ENCODE measurements around the gene FDXACB1.
"Not testable (repeated sequence)": the region's sequence is repeated elsewhere in the genome, so short reads cannot be mapped to it uniquely, and the experiment has no call there.

FDXACB1 gene

GRCh38 chr11:111910676-111911562 is 32.0 kb upstream of the FDXACB1 start:
- peak; percentile 95 for DNase-seq (ENCODE audit: low spot score)

DNA sequence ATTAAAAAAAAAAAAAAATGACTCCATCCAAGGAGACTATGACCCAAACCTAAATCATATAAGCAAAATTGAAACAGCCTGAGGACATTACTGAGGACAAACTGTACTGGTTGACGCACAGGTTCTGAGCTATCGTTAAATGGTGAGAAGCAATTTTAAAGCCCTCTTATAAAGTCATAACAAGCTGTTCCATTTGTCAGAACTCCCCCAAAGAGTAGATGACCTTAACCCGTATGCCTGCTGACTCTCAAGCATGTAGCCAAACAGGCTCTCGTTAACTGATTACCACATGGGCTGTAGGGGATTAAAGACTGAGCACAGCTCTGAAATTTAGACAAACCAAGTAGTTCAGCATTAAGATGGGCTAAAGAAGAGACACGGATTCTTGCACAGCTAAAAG is 30.4 kb upstream of the FDXACB1 start:
- DNase-seq (ENCODE audit: low spot score): no peak

GRCh38 chr11:111908639-111909305 is 29.8 kb upstream of the FDXACB1 start:
- DNase-seq (ENCODE audit: low spot score): no peak

- DNase-seq (ENCODE audit: low spot score): no peak
These were observed 27.7 kb upstream of the FDXACB1 start for GRCh38 chr11:111906680-111907079.

DNA sequence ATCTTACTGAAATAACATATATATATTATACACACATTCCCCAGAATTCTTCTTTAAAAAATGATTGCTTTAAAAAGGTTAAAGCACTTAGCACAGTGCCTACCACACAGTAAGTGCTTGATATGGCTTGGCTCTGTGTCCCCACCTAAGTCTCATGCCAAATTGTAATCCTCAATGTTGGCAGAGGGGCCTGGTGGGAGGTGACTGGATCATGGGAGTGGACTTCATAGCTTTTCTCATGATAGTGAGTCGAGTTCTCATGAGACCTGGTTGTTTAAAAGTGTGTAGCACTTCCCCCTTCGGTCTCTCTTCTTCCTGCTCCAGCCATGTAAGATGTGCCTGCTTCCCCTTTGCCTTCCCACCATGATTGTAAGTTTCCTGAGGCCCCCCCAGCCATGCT is 26.4 kb upstream of the FDXACB1 start:
- no peak for DNase-seq (ENCODE audit: low spot score)

GRCh38 chr11:111886844-111887243 is 7.9 kb upstream of the FDXACB1 start:
- DNase-seq (ENCODE audit: low spot score): no peak

DNA sequence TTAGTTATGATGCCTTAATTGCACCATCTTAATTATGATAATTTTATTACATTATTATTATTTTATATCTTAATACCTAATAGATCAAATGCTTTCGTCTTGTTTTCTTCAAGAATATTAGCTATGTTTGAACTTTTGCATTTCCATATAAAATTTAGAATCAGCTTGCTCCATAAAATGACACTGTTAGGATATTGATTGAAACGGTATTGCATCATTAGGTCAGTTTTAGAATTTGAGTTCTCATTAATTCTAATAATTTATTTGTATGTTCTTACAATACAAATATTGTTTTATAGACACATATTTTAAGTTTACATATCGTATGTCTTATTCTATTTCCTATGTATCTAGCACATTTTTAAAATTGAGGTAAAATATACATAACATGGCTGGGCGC is 7.1 kb upstream of the FDXACB1 start:
- DNase-seq (ENCODE audit: low spot score): no peak

DNA sequence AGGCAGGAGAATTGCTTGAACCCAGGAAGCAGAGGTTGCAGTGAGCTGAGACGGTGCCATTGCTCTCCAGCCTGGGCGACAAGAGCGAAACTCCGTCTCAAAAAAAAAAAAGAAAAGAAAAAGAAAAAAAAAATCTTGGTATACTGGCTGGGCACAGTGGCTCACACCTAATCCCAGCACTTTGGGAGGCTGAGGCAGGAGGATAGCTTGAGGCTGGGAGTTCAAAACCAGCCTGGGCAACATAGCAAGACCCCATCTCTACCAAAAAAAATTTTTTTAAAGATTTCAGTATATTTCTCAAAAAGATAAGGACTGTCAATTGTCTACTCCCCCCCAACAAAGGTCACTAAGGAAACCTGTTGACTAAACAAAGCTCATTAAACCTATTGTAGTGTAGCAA is 6.1 kb upstream of the FDXACB1 start:
- DNase-seq (ENCODE audit: low spot score): not testable (repeated sequence)

- no peak for DNase-seq (ENCODE audit: low spot score)
These were observed 3.2 kb upstream of the FDXACB1 start for GRCh38 chr11:111882202-111882601.

GRCh38 chr11:111879637-111879960 is 634 bp upstream of the FDXACB1 start:
- no peak for DNase-seq (ENCODE audit: low spot score)

DNA sequence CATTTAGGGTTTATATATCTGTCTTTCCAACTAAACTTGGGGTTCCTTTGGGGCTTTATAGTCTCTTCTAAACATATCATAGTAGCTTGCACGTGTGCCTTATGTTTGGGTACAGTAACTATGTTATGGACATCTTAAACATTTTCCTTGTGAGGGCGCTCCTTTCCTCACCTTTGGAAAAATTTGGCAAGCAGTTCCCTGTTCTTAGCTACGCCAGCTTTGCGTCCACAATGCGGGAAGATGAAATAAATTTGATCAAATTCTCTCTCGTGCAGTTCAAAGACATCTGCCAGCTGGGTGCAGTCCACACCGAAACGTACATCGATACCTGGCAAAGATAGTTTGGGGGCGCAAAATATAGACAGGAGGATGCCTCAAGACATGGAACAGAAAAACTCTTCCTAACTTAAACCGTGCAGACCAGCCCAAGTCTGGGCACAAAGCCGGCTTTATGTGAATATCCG is 548 bp downstream of the FDXACB1 start:
- no peak for DNase-seq (ENCODE audit: low spot score)

DNA sequence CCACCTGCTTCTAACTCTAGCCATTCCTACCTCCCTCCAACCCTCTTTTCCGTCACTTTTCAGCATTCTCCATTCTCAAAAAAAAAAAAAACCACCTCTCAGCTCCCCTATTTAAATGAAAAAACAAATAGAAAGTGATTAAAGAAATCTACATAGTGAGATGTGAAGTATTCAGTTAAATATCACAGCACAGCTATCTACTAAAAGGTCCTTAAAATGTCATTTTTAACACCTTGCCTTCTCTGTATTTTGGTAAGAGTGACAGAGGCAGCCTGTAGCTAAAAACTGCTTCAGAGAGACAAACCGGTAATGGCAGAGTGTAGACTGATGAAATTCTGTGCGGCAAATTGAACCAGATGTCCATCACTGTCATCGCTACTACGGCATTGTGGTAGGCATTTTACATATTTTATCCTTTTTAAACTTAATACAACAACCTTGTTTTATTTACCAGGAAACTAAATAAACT is 7.2 kb downstream of the FDXACB1 start:
- DNase-seq (ENCODE audit: low spot score): no peak

GRCh38 chr11:111870886-111871692 is 7.9 kb downstream of the FDXACB1 start, which contains the start of gene ALG9:
Gene ALG9 (minus strand): TSS chr11:111871581. CDS start chr11:111871482, 99 bp downstream.
- peak; percentile 74 for DNase-seq (ENCODE audit: low spot score)

DNA sequence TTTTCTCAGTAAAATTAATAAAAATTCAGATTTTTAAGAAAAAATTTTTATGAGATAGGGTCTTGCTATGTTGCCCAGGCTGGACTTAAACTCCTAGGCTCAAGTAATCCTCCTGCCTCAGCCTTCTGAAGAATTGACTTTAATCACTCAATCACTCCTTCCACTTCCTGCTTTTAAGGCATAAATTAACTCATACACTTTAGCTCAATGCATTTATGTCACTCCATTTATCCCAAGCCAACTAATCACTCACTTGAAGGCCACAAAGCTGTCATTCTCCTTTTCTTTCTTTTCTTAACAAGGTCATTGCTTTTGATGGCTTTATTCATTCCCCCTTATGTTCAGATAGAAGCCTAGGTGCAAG is 8.5 kb downstream of the FDXACB1 start:
- no peak for DNase-seq (ENCODE audit: low spot score)

- no peak for DNase-seq (ENCODE audit: low spot score)
These were observed 8.9 kb downstream of the FDXACB1 start for GRCh38 chr11:111870113-111870512.

GRCh38 chr11:111860257-111860656 is 18.7 kb downstream of the FDXACB1 start:
- DNase-seq (ENCODE audit: low spot score): no peak

DNA sequence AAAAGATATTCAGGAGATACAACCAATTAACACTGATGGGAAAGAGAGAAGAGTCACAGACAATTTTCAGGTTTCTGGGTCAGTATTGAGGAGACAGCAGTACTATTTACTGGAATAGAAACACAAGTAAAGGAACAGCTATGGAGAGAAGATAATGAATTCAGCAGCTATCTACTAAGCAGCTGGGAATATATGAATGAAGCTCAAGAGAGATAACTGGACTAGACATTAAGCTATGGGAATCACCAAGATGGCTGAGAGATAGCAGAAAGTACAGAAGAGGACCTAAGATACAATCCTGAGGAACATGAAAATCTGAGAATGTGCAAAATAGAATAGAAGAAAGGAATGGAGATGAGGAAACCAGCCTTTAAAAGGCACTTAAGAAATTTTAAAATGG is 23.5 kb downstream of the FDXACB1 start:
- no peak for DNase-seq (ENCODE audit: low spot score)

DNA sequence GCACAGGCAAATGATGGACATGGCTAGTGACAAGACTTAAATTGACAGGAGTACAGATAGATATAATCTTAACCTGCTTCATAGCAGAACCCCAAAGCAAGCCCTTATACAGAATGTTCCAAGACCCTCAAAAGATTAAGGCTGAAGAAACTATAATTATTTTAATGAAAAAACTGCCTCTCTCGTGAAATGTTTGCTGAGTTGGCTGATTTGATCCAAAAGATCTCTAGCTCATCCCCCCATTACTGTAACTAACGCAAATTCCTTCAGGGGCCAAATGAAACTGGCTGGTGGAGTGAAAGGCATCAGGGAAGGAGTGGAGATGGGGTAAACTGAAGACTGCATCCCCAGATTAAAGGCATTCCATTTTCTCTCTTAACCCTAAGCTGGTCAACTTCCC is 26.9 kb downstream of the FDXACB1 start:
- DNase-seq (ENCODE audit: low spot score): no peak

GRCh38 chr11:111851636-111852035 is 27.3 kb downstream of the FDXACB1 start:
- DNase-seq (ENCODE audit: low spot score): no peak

DNA sequence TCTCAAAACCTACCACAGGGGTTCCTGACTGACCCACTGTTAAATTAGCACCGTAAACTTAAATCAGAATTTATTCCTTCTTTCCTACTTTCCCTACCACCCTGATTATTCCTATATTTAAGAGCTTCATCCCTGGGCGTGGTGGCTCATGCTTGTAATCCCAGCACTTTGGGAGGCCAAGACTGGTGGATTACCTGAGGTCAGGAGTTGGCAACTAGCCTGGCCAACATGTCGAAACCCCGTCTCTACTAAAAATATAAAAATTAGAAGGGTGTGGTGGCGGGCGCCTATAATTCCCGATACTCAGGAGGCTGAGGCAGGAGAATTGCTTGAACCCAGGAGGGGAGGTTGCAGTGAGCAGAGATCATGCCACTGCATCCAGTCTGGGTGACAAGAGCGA is 27.9 kb downstream of the FDXACB1 start:
- no peak for DNase-seq (ENCODE audit: low spot score)

GRCh38 chr11:111849631-111850030 is 29.3 kb downstream of the FDXACB1 start:
- DNase-seq (ENCODE audit: low spot score): no peak

GRCh38 chr11:111846636-111847035 is 32.3 kb downstream of the FDXACB1 start:
- DNase-seq (ENCODE audit: low spot score): peak; percentile 85
